K562 treated with DMSO at 1 percent for 4 hours (cell line): ENCODE measurements around the gene ANKRD16. TPM values are rescaled to one million over a fixed set of nuclear protein-coding genes. Genes with fewer than 3 reads are reported as not detected.

Experiments used
- total RNA-seq: library from RNA; unstranded; fragments of 300-600 nt; gene quantifications from 2 replicates; pipeline ENCODE4 v1.2.3, GENCODE V29; 2022; ENCODE audit not compliant: insufficient read depth

Gene ANKRD16
- 3.7 and 6.0 TPM in 2 replicates for total RNA-seq

GRCh38 chr10:5889624-5890451, at the start of gene ANKRD16, which contains the start of gene FBH1:
ANKRD16 (minus strand) TSS chr10:5889893; CDS start chr10:5889354, 539 bp downstream.
FBH1 (plus strand) TSS chr10:5890243; CDS start chr10:5890346, 103 bp downstream.

GRCh38 chr10:5813341-5814109, 76.2 kb downstream of the ANKRD16 start, which contains the start of gene GDI2:
GDI2 (minus strand) TSS chr10:5813434; CDS start chr10:5813258, 176 bp downstream.

Other genes with a start within 250 kb of the ANKRD16 start
- gene ASB13, start 223.3 kb downstream of the ANKRD16 start, total RNA-seq: 24.7 and 25.7 TPM in 2 replicates
- gene TASOR2, start 205.1 kb downstream of the ANKRD16 start, total RNA-seq: 18.5 and 19.3 TPM in 2 replicates
- gene GDI2, start 76.5 kb downstream of the ANKRD16 start, total RNA-seq: 176 and 187 TPM in 2 replicates
- 58.3 and 85.1 TPM in 2 replicates for gene FBH1, start 350 bp upstream of the ANKRD16 start, total RNA-seq
- 19.7 and 24.0 TPM in 2 replicates for gene IL15RA, start 87.7 kb upstream of the ANKRD16 start, total RNA-seq
- 0.50 and 1.8 TPM in 2 replicates for gene IL2RA, start 172.5 kb upstream of the ANKRD16 start, total RNA-seq
- 53.6 and 57.6 TPM in 2 replicates for gene RBM17, start 199.1 kb upstream of the ANKRD16 start, total RNA-seq